ENCODE results near the gene RPS15. TPM values are rescaled to one million over a fixed set of nuclear protein-coding genes. Genes with fewer than 3 reads are reported as not detected.
"Not testable (repeated sequence)": the region's sequence is repeated elsewhere in the genome, so short reads cannot be mapped to it uniquely, and the experiment has no call there.

Gene RPS15
- total RNA-seq, 1 donor from 2014 or later, result 3,178 TPM

GRCh38 chr19:1418496-1418775, 19.8 kb upstream of the RPS15 start:
- DNase-seq (ENCODE audit: low read depth), result no peak
- H3K36me3 ChIP-seq (ENCODE audit: control insufficient read depth, insufficient read depth, low read length), result peaks cover 9% of the 10 kb centered on the region
- TF ChIP-seq CTCF (IDR thresholded peaks at IDR 0.05; ENCODE audit: insufficient read depth, low read length, poor library complexity, severe bottlenecking), result no peak
- H3K4me3 ChIP-seq (ENCODE audit: low read depth, low read length), result no peak overlapping the region
- H3K27me3 ChIP-seq (ENCODE audit: control insufficient read depth, insufficient read depth, low read length), result no peaks in the 10 kb centered on the region

- H3K36me3 ChIP-seq (ENCODE audit: control insufficient read depth, insufficient read depth, low read length), result peaks cover 11% of the 10 kb centered on the region
Measured at GRCh38 chr19:1418951-1419738, 19.1 kb upstream of the RPS15 start.

GRCh38 chr19:1420085-1420484, 18.1 kb upstream of the RPS15 start:
- H3K27me3 ChIP-seq (ENCODE audit: control insufficient read depth, insufficient read depth, low read length); DNase-seq (ENCODE audit: low read depth); H3K4me3 ChIP-seq (ENCODE audit: low read depth, low read length): not testable (repeated sequence)
- peaks cover 12% of the 10 kb centered on the region for H3K36me3 ChIP-seq (ENCODE audit: control insufficient read depth, insufficient read depth, low read length)

More at GRCh38 chr19:1418951-1419738, 19.1 kb upstream of the RPS15 start:
- Histone ChIP-seq H3K4me3 (ENCODE audit: low read depth, low read length) (no peak overlapping the region), H3K27me3 (ENCODE audit: control insufficient read depth, insufficient read depth, low read length) (no peaks in the 10 kb centered on the region)
- DNase-seq (ENCODE audit: low read depth), result no peak
- no peak for TF ChIP-seq CTCF (IDR thresholded peaks at IDR 0.05; ENCODE audit: insufficient read depth, low read length, poor library complexity, severe bottlenecking)

- peaks cover 14% of the 10 kb centered on the region for H3K36me3 ChIP-seq (ENCODE audit: control insufficient read depth, insufficient read depth, low read length)
- H3K4me3 ChIP-seq (ENCODE audit: low read depth, low read length), result no peak overlapping the region
- DNase-seq (ENCODE audit: low read depth), result no peak
- no peaks in the 10 kb centered on the region for H3K27me3 ChIP-seq (ENCODE audit: control insufficient read depth, insufficient read depth, low read length)
- no peak for TF ChIP-seq CTCF (IDR thresholded peaks at IDR 0.05; ENCODE audit: insufficient read depth, low read length, poor library complexity, severe bottlenecking)
Measured at GRCh38 chr19:1420590-1420989, 17.6 kb upstream of the RPS15 start.

GRCh38 chr19:1421218-1421957, 16.8 kb upstream of the RPS15 start:
- peaks cover 15% of the 10 kb centered on the region for H3K36me3 ChIP-seq (ENCODE audit: control insufficient read depth, insufficient read depth, low read length)
- no peak for DNase-seq (ENCODE audit: low read depth)
- no peak overlapping the region for H3K4me3 ChIP-seq (ENCODE audit: low read depth, low read length)
- no peaks in the 10 kb centered on the region for H3K27me3 ChIP-seq (ENCODE audit: control insufficient read depth, insufficient read depth, low read length)
- no peak for TF ChIP-seq CTCF (IDR thresholded peaks at IDR 0.05; ENCODE audit: insufficient read depth, low read length, poor library complexity, severe bottlenecking)

- Histone ChIP-seq H3K27me3 (ENCODE audit: control insufficient read depth, insufficient read depth, low read length) (no peaks in the 10 kb centered on the region), H3K36me3 (ENCODE audit: control insufficient read depth, insufficient read depth, low read length) (peaks cover 15% of the 10 kb centered on the region), H3K4me3 (ENCODE audit: low read depth, low read length) (no peak overlapping the region)
- no peak for TF ChIP-seq CTCF (IDR thresholded peaks at IDR 0.05; ENCODE audit: insufficient read depth, low read length, poor library complexity, severe bottlenecking)
- DNase-seq (ENCODE audit: low read depth), result no peak
Measured at GRCh38 chr19:1421958-1422305, 16.3 kb upstream of the RPS15 start.

All from kidney epithelial cell (primary cell).